Left colon (tissue), 2 donors: ENCODE results near the gene IGSF3. TPM values are rescaled to one million over a fixed set of nuclear protein-coding genes. Genes with fewer than 3 reads are reported as not detected.

Source experiments
- ATAC-seq: fragments of 200-7000 bp; cut with Tn5 transposase; one replicate; pipeline ENCODE4 v1.9.1; 2020; ENCODE audit warnings: mild to moderate bottlenecking, moderate library complexity
- DNase-seq, 2 donors: peaks; one replicate each; pipeline ENCODE4 v3.0.0-alpha.2; 2020
- intact Hi-C, 2 donors: fragments of 100-400 bp; cut with DNase I in 1 of 2; cut with micrococcal nuclease in 1 of 2; formaldehyde crosslinking; loops; one replicate each; pipeline versions ENCODE4 v1.11.2 to v1.14.0; 2022; cut with DNase I, micrococcal nuclease
- long read RNA-seq: library from polyadenylated mRNA; unstranded; transcript quantifications from one replicate; pipeline ENCODE4 v2.0.0, GENCODE V29; 2021
- total RNA-seq, 2 donors: library from RNA; stranded (reverse); fragmentation: NEBNext Ultra II Directional; extraction: Animal tissue kit (Norgen Biotek cat#: 25700); gene quantifications; one replicate each; pipeline ENCODE4 v1.2.1, GENCODE V29; 2021
- donor health status: DM: no; HTN: no; CAD: no.
- donor health status: DM: yes; HTN: yes; CAD: no.

IGSF3 gene
- total RNA-seq: 10 to 100 TPM; 27.5 to 29.8 TPM
- long read RNA-seq, partial matches to known transcripts: 10 of 16 reads
- long read RNA-seq, other reads (novel, unspliced or antisense): 6 of 16 reads

GRCh38 chr1:116667575-116668105, at the start of gene IGSF3:
Gene IGSF3 (minus strand): TSS chr1:116667733. CDS start chr1:116666326, 1,407 bp downstream.
- DNase-seq: peak; percentile 80 to 86

GRCh38 chr1:116717318-116717717, 49.8 kb upstream of the IGSF3 start:
- intact Hi-C loops: no loop called here
- ATAC-seq (no peak), DNase-seq (no peak)

More at GRCh38 chr1:116667575-116668105, at the start of gene IGSF3:
- ATAC-seq: peak; percentile 84
- intact Hi-C loops: no loop called here

- no peak for ATAC-seq
- intact Hi-C loops: no loop called here
- no peak for DNase-seq
Measured at GRCh38 chr1:116716391-116716790, 48.9 kb upstream of the IGSF3 start.

DNA sequence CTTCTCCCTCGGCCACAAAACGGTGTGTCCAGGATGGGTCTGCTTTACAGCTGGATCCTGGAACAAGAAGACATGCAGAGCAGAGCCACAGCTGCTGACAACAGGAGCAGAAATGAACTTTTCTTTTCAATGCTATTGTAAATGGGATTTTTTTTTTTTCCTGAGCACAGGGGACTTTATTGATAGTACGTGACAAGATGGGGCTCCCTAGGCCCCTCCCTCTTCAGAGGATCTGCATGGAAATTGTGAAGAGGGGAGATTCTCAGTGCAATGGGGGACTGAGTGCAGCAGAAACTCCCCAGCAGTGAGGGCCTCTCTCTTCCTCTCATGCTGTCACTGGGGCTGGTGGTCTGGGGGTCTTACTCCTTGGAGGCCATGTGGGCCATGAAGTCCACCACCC, 45.9 kb upstream of the IGSF3 start:
- intact Hi-C loops: no loop called here
- ATAC-seq (no peak), DNase-seq (no peak)

DNA sequence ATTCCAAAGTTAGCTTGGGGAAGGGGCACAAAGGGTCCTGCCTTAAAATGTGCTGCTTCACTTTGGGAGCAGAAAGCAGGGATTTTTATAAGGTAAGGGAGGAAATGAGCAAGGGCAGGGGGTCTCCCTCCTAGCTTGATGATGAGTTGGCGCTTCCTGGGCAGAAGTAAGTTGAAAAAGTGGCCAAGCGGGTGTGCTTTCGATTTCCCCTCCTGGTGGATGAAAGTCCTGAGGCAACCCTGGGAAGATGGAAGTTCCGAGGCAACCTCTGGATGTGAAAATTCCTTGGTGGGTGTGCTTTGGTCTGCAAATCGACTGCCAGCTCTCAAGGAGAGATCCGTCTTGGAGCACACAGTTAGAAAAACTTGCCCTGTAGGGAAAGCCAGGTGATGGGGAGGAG, 45.0 kb upstream of the IGSF3 start:
- intact Hi-C loops: no loop called here
- DNase-seq: no peak
- no peak for ATAC-seq

- DNase-seq: no peak
- ATAC-seq: peak; percentile 34
- intact Hi-C loops: no loop called here
Measured at GRCh38 chr1:116711263-116711840, 43.8 kb upstream of the IGSF3 start.

- DNase-seq (no peak), ATAC-seq (no peak)
- intact Hi-C loops: no loop called here
Measured at GRCh38 chr1:116710420-116711262, 43.1 kb upstream of the IGSF3 start.

- no peak for DNase-seq
- ATAC-seq: no peak
- intact Hi-C loops: no loop called here
Measured at GRCh38 chr1:116709666-116710167, 42.2 kb upstream of the IGSF3 start.

DNA sequence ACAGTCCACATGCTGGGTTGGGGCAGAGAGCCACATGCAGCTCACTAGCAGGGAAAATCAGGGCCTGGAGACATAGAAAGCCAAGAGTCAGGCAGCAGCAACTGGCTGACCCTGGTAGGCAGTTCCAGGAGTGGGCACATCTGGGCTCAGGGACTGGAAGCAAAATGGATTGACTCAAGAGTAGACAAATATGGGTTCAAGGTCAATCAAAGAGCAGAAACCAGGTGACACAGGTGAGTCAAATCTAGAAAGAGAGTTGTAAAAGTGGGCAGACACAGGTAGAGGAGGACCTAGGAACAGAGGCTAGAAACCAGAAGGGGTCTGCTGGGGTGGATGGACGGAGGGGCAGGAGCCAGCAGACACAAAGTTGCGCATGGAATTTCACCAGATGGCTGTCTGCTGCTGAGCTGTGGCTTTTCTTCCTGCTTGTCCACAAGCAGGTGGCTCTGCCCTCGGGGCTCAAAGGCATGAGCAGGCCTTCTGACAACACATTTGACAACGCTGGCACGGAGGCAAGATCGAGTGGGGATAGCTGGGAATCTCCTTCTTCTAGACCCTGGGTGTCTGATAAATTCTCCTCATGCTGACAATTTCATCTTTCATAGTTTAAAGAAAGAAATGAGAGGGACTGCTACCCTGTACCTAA, 40.8 kb upstream of the IGSF3 start:
- intact Hi-C loops: no loop called here
- DNase-seq (no peak), ATAC-seq (no peak)

DNA sequence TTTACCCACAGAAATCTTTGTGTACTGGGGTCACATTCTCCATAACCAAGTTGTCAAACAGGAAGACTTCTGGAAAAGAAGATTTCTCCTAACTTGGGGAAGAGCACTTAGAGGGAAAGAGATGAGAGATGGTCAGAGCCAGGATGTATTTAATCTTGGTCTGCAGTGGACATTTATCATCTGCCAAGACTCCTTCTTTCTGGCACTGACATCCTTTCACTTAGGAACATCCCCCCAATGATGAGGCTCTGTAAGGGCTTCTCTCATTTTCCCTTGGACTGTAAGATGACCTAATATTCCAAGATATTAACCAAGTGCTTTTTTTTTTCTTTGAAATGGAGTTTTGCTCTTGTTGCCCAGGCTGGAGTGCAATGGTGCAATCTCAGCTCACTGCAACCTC, 39.3 kb upstream of the IGSF3 start:
- DNase-seq (no peak), ATAC-seq (no peak)
- intact Hi-C loops: no loop called here

DNA sequence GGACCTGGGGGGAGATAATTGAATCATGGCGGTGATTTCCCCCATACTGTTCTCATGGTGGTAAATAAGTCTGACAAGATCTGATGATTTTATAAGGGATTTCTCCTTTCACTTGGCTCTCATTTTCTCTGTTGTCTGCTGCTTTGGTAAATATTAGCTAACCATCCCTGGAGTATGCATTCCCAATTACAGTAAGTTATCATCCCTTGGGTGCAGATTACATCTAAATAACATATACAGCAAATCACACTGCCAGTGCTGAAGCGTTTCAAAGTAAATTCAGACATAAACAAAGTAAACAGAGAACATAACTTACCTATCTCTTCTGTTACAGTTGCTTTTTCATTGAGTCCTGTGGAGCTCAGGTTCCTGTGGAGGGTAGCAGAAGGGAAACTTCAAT, 38.6 kb upstream of the IGSF3 start:
- no peak for DNase-seq
- intact Hi-C loops: no loop called here
- no peak for ATAC-seq

DNA sequence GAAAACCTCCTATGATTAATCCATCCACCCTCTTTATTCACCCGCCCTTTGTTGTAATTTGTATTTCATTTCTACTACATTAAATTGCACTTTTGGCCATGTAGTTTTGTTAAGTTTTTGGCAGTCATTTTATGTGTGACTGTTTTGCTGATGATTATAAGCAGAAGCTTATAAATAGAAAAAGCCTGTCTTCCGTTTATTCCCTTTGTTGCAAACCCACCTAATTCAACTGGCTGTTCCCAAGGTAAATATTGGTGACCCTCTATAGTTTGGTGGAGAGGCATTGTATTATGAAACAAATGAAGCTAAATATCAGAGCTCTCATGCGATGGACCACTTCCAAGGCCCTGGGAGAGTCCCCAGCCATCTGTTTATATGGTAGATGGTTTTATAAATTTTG, 36.7 kb upstream of the IGSF3 start:
- intact Hi-C loops: no loop called here
- DNase-seq (no peak), ATAC-seq (no peak)

GRCh38 chr1:116699605-116700004, 32.1 kb upstream of the IGSF3 start:
- no peak for ATAC-seq
- DNase-seq: no peak
- intact Hi-C loops: no loop called here

DNA sequence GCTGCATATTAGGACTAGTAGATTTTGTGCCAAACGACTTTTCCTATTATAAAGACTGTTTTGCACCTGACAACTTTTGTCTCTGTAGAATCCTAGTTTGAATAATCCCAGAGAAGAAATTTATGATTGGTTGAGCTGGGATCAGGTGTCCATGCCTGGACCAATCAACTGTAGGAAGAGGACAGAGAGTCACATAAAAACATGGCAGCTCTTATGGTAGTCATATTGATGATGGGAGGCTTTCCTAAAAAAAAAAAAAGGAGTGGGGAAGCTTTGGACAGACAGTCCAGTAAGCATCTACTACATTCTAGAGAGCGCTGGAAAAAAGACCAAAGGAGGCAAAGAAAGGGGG, 30.7 kb upstream of the IGSF3 start:
- intact Hi-C loops: no loop called here
- no peak for ATAC-seq
- no peak for DNase-seq

- ATAC-seq: no peak
- intact Hi-C loops: no loop called here
Measured at GRCh38 chr1:116697548-116698243, 30.2 kb upstream of the IGSF3 start.

GRCh38 chr1:116694524-116694923, 27.0 kb upstream of the IGSF3 start:
- DNase-seq (no peak), ATAC-seq (peak; percentile 53)
- intact Hi-C loops: no loop called here

More at GRCh38 chr1:116697548-116698243, 30.2 kb upstream of the IGSF3 start:
- DNase-seq: no peak

DNA sequence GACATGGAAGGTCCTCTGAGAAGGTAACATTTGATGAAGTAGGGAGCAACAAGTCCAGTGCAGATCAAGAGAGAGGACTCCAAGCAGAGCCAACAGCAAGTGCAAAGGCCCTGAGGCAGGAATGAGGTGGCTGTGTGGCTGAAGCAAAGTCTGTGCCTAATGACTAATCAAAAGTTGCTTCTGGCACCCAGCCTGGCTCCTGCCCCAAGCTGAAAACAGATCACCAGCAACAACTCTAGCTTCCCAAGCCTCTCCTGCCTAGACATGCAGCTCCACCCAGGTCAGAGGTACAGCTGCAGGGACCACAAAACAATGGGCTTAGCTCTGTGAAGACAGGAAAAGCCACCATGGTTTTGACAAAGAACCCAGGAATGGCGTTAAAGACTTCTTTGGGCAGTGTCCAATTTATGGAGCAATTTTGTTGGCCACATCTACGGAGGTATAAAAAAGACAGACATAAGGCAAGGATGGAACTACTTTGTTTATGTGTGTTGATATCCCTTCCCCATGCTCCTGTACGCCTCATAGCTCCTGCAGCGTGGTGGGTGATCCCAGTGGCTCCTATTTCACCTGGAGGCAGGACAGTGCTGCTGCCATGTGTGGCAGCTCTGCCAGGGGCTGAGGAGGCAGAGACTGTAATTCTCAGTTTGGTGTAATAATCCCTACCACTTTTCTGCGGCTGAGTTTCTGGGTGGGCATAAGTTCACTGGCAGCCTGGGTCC, 26.4 kb upstream of the IGSF3 start:
- ATAC-seq (peak; percentile 63), DNase-seq (peak in 1 of 2 donors; percentile 18)
- intact Hi-C loops: no loop called here

DNA sequence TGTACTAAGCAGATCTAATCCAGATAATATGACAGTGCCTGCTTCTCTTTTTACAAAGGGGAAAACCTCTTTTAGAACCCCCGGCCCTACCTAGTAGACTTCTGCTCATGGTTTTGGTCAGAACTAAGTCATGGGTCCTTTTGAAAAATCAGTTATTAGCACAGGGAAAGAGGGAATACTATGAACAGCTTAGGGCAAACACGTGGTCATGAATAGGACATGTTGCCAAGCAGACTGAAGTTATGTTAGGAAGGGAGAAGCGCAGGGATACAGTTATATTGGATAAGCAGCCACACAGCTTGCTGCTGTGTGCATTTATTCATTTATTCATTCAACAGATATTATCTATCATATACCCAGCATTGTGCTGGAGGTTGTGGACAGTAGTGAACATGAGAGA, 25.3 kb upstream of the IGSF3 start:
- ATAC-seq (no peak), DNase-seq (no peak)
- intact Hi-C loops: no loop called here
